A549 (cell line): ENCODE results near the gene ATP1A4. TPM values are rescaled to one million over a fixed set of nuclear protein-coding genes. Genes with fewer than 3 reads are reported as not detected.

Experiments
- ATAC-seq, 2 experiments: fragments of 200-7000 bp in 1 of 2; fragments of >200 bp in 1 of 2; cut with Nextera tagmentation in 1 of 2; cut with Tn5 transposase in 1 of 2; 3 replicates each; pipeline versions ENCODE4 v1.8.0 to v1.9.1; 2018 to 2020; ENCODE audit warnings: mild to moderate bottlenecking in 1 of 2, moderate library complexity in 1 of 2
- CTCF ChIA-PET: fragments of 300-600 bp; sonication (Branson Sonifier 250); formaldehyde crosslinking; extraction: SDS; loops from one replicate; lab custom pipeline; 2021; ENCODE audit warnings: antibody characterized with exemption, inconsistent platforms; lab: Yijun Ruan, JAX
- POLR2A ChIA-PET: fragments of 350-600 bp; formaldehyde crosslinking; extraction: SDS; loops from one replicate; lab custom pipeline; 2021; ENCODE audit warnings: antibody characterized with exemption, inconsistent platforms; lab: Yijun Ruan, JAX
- DNase-seq, 2 experiments: peaks; one replicate each; pipeline versions ENCODE4 v3.0.0 to v3.0.0-alpha.2; 2011 to 2016; ENCODE audit warnings: low read depth in 1 of 2, low spot score in 1 of 2
- FAIRE-seq: peaks from 2 replicates; lab custom pipeline; 2011; peaks lifted over from hg19 to GRCh38; lab: Jason Lieb, UNC
- H3K27ac ChIP-seq, 2 experiments: fragments of >200 bp; sonication (Bioruptor Twin); formaldehyde crosslinking; 3 replicates each; pipeline ENCODE4 v1.5.1; 2016 to 2017
- H3K4me1 ChIP-seq: fragments of >200 bp; sonication (Bioruptor Twin); formaldehyde crosslinking; 3 replicates; pipeline ENCODE4 v1.6.1; 2016
- H3K4me2 ChIP-seq: fragments of >200 bp; sonication (Bioruptor Twin); formaldehyde crosslinking; 3 replicates; pipeline ENCODE4 v1.6.1; 2016
- H3K4me3 ChIP-seq: fragments of >200 bp; sonication (Bioruptor Twin); formaldehyde crosslinking; 3 replicates; pipeline ENCODE4 v1.5.1; 2016
- H3K9me3 ChIP-seq: fragments of >200 bp; sonication (Bioruptor Twin); formaldehyde crosslinking; 3 replicates; pipeline ENCODE4 v1.6.1; 2016
- CBX2 ChIP-seq: fragments of 200-600 bp; sonication (generic); IDR thresholded peaks from 2 replicates; pipeline ENCODE4 v1.6.1; 2016; ENCODE audit warnings: low read depth, mild to moderate bottlenecking, borderline replicate concordance
- CEBPB ChIP-seq, 2 experiments: fragments of >200 bp in 1 of 2; sonication (Bioruptor Twin) in 1 of 2; formaldehyde crosslinking in 1 of 2; IDR thresholded peaks; 2 replicates each; pipeline ENCODE4 v1.6.1; 2012 to 2016
- CHD4 ChIP-seq: fragments of 200-600 bp; sonication (generic); IDR thresholded peaks from 2 replicates; pipeline ENCODE4 v1.6.1; 2016; ENCODE audit warnings: antibody characterized with exemption, mild to moderate bottlenecking, borderline replicate concordance
- EHF ChIP-seq: fragments of 250-450 bp; sonication (Bioruptor Pico); IDR thresholded peaks from 2 replicates; pipeline ENCODE4 v1.5.0; 2020; ENCODE audit warnings: mild to moderate bottlenecking
- ESRRA ChIP-seq: fragments of 150-350 bp; IDR thresholded peaks from 2 replicates; pipeline ENCODE4 v1.6.1; 2014; ENCODE audit warnings: mild to moderate bottlenecking, low read length, borderline replicate concordance
- FOSB ChIP-seq: fragments of 250-450 bp; sonication (Bioruptor Pico); IDR thresholded peaks from 2 replicates; pipeline ENCODE4 v1.5.0; 2020; ENCODE audit warnings: mild to moderate bottlenecking, moderate library complexity
- HDAC2 ChIP-seq: fragments of 200-600 bp; sonication (generic); IDR thresholded peaks from 2 replicates; pipeline ENCODE4 v1.6.1; 2016
- HOXA7 ChIP-seq: fragments of 250-450 bp; sonication (Bioruptor Pico); IDR thresholded peaks from 2 replicates; pipeline ENCODE4 v1.5.0; 2020; ENCODE audit warnings: mild to moderate bottlenecking, moderate library complexity
- HOXB13 ChIP-seq: fragments of 250-450 bp; sonication (Bioruptor Pico); IDR thresholded peaks from 2 replicates; pipeline ENCODE4 v1.5.0; 2020; ENCODE audit warnings: low read depth, mild to moderate bottlenecking, moderate library complexity
- HOXB5 ChIP-seq: fragments of 250-450 bp; sonication (Bioruptor Pico); IDR thresholded peaks from 2 replicates; pipeline ENCODE4 v1.5.0; 2020; ENCODE audit warnings: mild to moderate bottlenecking, moderate library complexity
- KDM1A ChIP-seq: fragments of 200-600 bp; sonication (generic); IDR thresholded peaks from 2 replicates; pipeline ENCODE4 v1.6.1; 2016; ENCODE audit warnings: low read depth, mild to moderate bottlenecking
- MAFK ChIP-seq: fragments of 450-650 bp; IDR thresholded peaks from 2 replicates; pipeline ENCODE4 v1.6.1; 2014; ENCODE audit not compliant: partially characterized antibody
- MYC ChIP-seq: IDR thresholded peaks from 2 replicates; pipeline ENCODE4 v1.6.1; 2012; ENCODE audit warnings: mild to moderate bottlenecking, inconsistent platforms, low read length, improper control_type of control experiment, borderline replicate concordance
- NR3C1 ChIP-seq: fragments of >200 bp; sonication (Bioruptor Twin); formaldehyde crosslinking; IDR thresholded peaks from 3 replicates; pipeline ENCODE4 v1.6.1; 2017
- POLR2A ChIP-seq: IDR thresholded peaks from 2 replicates; pipeline ENCODE4 v1.6.1; 2012; ENCODE audit warnings: mild to moderate bottlenecking, low read length
- RARB ChIP-seq: fragments of 250-450 bp; sonication (Bioruptor Pico); IDR thresholded peaks from 2 replicates; pipeline ENCODE4 v1.8.0; 2021; ENCODE audit warnings: mild to moderate bottlenecking, moderate library complexity
- RNF2 ChIP-seq: fragments of 200-600 bp; sonication (generic); IDR thresholded peaks from 2 replicates; pipeline ENCODE4 v1.6.1; 2016; ENCODE audit warnings: low read depth, mild to moderate bottlenecking, antibody characterized with exemption, moderate library complexity, borderline replicate concordance
- SMC3 ChIP-seq: fragments of >200 bp; sonication (Bioruptor Twin); formaldehyde crosslinking; IDR thresholded peaks from 3 replicates; pipeline ENCODE4 v1.6.1; 2018; ENCODE audit warnings: inconsistent platforms
- SREBF2 ChIP-seq: fragments of 450-650 bp; IDR thresholded peaks from 2 replicates; pipeline ENCODE4 v1.6.1; 2014; ENCODE audit warnings: mild to moderate bottlenecking, moderate library complexity
- ZC3H11A ChIP-seq: fragments of 450-650 bp; IDR thresholded peaks from 2 replicates; pipeline ENCODE4 v1.6.1; 2014; ENCODE audit warnings: antibody characterized with exemption, mild to moderate bottlenecking
- ZNF302 ChIP-seq: fragments of 250-450 bp; sonication (Bioruptor Pico); IDR thresholded peaks from 2 replicates; pipeline ENCODE4 v1.9.0; 2021; ENCODE audit warnings: inconsistent platforms, mild to moderate bottlenecking, moderate library complexity
- WGBS: methylation state at CpG from one replicate; pipeline ENCODE4 v1.1.6; 2017; ENCODE audit errors: missing lambda C conversion rate; 5-methylcytosine and 5-hydroxymethylcytosine counted together
- polyA plus RNA-seq, 4 experiments: library from polyadenylated mRNA; depleted of rRNA in 3 of 4; stranded (reverse); fragments of >200 nt; fragmentation: RNase III in 1 of 4; extraction: RNeasy Plus Mini Kit Qiagen cat#74134 plus additional on column Dnase treatment in 1 of 4; gene quantifications; 2 replicates in 3 of 4; 3 replicates in 1 of 4; pipeline ENCODE4 v1.2.3, GENCODE V29; 2011 to 2017
- TF ChIP-seq, protein P1 (sequence below): fragments of >200 bp; sonication (Bioruptor Twin); formaldehyde crosslinking; IDR thresholded peaks from 2 replicates; pipeline ENCODE4 v1.6.1; 2016
- TF ChIP-seq, protein P2 (sequence below): fragments of >200 bp; sonication (Bioruptor Twin); formaldehyde crosslinking; IDR thresholded peaks from 3 replicates; pipeline ENCODE4 v1.6.1; 2016
- TF ChIP-seq, protein P3 (sequence below): fragments of 250-450 bp; sonication (Bioruptor Pico); IDR thresholded peaks from 2 replicates; pipeline ENCODE4 v1.5.0; 2021; ENCODE audit warnings: mild to moderate bottlenecking, moderate library complexity, borderline replicate concordance
- TF ChIP-seq, protein P4 (sequence below): IDR thresholded peaks from 2 replicates; pipeline ENCODE4 v1.6.1; 2012; ENCODE audit warnings: low read depth, borderline replicate concordance
- TF ChIP-seq, protein P5 (sequence below): fragments of 250-450 bp; sonication (Bioruptor Pico); IDR thresholded peaks from 2 replicates; pipeline ENCODE4 v1.5.0; 2020; ENCODE audit warnings: low read depth, mild to moderate bottlenecking, moderate library complexity
- TF ChIP-seq, protein P6 (sequence below): fragments of >200 bp; sonication (Bioruptor Twin); formaldehyde crosslinking; IDR thresholded peaks from 3 replicates; pipeline ENCODE4 v1.5.1; 2016
- TF ChIP-seq, protein P7 (sequence below): IDR thresholded peaks from 2 replicates; pipeline ENCODE4 v1.6.1; 2012

Gene ATP1A4
- polyA plus RNA-seq, 2 of the 4 experiments (the other 2 are of a cell fraction), result not detected

DNA sequence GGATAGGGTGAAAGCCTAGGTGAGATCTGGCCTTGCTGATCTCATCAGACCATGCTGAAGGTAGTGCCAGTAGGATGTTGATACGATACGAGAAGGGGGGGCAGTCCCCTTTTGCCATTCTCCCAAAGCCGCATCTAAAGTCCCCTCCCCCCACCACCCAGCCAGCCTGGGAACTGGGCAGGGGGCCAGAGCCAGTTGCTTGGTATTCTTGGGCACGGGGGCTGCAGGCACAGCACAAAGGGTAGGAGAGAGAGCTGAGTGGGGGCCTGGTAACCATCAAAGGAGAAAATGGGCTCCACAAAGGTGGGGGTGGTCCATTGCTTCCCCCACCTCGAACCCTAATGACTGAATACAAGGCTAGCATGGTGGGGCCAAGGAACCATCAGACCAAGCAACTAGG lies 59.2 kb downstream of the ATP1A4 start:
- no peak for ATAC-seq
- no peak overlapping the region for H3K27ac ChIP-seq
- WGBS, result 82% methylated on average over 5 of the region's 5 CpGs
- POLR2A ChIA-PET, result no interaction called here
- FAIRE-seq, result no peak
- H3K4me3 ChIP-seq, result no peak overlapping the region
- H3K4me1 ChIP-seq, result peaks cover 35% of the 10 kb centered on the region
- H3K9me3 ChIP-seq, result no peaks in the 10 kb centered on the region
- CTCF ChIA-PET, result interaction anchor here (0.6 to 7.6 kb wide), 9 partner anchors 9 to 170 kb away, joined by 3 to 52 read pairs (median 6); no protein-coding TSS in a partner anchor
- TF ChIP-seq ZNF302 (CRISPR knock-in tag) (no peak), MYC (no peak), HOXB13 (no peak), SREBF2 (no peak), HOXB5 (CRISPR knock-in tag) (no peak), MAFK (no peak), CHD4 (no peak), NR3C1 (no peak), HDAC2 (no peak), FOSB (CRISPR knock-in tag) (no peak), RARB (CRISPR knock-in tag) (no peak), POLR2A (no peak), HOXA7 (no peak), RNF2 (no peak)
- TF ChIP-seq, protein P1, sequence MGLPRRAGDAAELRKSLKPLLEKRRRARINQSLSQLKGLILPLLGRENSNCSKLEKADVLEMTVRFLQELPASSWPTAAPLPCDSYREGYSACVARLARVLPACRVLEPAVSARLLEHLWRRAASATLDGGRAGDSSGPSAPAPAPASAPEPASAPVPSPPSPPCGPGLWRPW, result no peak
- TF ChIP-seq, protein P2, sequence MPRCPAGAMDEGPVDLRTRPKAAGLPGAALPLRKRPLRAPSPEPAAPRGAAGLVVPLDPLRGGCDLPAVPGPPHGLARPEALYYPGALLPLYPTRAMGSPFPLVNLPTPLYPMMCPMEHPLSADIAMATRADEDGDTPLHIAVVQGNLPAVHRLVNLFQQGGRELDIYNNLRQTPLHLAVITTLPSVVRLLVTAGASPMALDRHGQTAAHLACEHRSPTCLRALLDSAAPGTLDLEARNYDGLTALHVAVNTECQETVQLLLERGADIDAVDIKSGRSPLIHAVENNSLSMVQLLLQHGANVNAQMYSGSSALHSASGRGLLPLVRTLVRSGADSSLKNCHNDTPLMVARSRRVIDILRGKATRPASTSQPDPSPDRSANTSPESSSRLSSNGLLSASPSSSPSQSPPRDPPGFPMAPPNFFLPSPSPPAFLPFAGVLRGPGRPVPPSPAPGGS, result no peak
- TF ChIP-seq, protein P3, sequence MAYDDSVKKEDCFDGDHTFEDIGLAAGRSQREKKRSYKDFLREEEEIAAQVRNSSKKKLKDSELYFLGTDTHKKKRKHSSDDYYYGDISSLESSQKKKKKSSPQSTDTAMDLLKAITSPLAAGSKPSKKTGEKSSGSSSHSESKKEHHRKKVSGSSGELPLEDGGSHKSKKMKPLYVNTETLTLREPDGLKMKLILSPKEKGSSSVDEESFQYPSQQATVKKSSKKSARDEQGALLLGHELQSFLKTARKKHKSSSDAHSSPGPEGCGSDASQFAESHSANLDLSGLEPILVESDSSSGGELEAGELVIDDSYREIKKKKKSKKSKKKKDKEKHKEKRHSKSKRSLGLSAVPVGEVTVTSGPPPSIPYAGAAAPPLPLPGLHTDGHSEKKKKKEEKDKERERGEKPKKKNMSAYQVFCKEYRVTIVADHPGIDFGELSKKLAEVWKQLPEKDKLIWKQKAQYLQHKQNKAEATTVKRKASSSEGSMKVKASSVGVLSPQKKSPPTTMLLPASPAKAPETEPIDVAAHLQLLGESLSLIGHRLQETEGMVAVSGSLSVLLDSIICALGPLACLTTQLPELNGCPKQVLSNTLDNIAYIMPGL, result no peak
- TF ChIP-seq, protein P4, sequence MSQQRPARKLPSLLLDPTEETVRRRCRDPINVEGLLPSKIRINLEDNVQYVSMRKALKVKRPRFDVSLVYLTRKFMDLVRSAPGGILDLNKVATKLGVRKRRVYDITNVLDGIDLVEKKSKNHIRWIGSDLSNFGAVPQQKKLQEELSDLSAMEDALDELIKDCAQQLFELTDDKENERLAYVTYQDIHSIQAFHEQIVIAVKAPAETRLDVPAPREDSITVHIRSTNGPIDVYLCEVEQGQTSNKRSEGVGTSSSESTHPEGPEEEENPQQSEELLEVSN, result no peak
- TF ChIP-seq, protein P5, sequence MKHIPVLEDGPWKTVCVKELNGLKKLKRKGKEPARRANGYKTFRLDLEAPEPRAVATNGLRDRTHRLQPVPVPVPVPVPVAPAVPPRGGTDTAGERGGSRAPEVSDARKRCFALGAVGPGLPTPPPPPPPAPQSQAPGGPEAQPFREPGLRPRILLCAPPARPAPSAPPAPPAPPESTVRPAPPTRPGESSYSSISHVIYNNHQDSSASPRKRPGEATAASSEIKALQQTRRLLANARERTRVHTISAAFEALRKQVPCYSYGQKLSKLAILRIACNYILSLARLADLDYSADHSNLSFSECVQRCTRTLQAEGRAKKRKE (CRISPR knock-in tag), result no peak
- no peak overlapping the region for H3K4me2 ChIP-seq
- DNase-seq, result no peak

DNA sequence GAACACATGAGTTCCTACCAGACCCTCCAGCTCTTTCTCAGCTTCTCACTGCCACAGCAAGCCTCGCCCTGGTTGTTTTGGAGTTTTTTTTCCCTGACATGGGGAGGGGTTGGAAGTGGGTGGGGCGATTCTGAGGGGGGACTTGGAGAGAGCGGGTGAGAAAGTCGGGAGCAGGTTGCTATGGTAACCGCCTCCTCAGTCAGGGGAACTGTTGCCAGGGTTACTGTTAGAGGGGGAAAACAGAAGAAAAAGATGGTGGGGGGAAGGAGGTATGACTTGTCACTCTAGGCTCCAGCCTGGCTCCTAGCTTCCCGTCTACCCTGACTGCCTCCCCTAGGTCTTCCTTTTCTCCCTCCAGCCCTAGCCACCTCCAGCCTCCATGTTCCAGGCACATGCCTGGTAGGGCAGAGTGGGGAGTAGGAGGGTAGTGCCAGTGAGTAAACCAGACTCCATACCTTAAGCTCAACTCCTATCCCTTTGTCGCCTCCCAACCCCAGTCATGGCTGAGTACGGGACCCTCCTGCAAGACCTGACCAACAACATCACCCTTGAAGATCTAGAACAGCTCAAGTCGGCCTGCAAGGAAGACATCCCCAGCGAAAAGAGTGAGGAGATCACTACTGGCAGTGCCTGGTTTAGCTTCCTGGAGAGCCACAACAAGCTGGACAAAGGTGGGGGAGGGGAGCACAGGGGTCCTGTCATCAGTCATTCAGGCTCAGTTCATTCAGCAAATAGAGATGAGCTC lies 59.8 kb downstream of the ATP1A4 start:
- POLR2A ChIA-PET, result no interaction called here
- no peak overlapping the region for H3K27ac ChIP-seq
- FAIRE-seq, result no peak
- no peak for ATAC-seq
- 90% methylated on average over 10 of the region's 10 CpGs for WGBS
- H3K9me3 ChIP-seq, result no peaks in the 10 kb centered on the region
- H3K4me1 ChIP-seq, result peaks cover 32% of the 10 kb centered on the region
- no peak overlapping the region for H3K4me3 ChIP-seq
- CTCF ChIA-PET, result interaction anchor here (0.5 to 7.6 kb wide), 14 partner anchors 9 to 779 kb away, joined by 3 to 52 read pairs (median 4); no protein-coding TSS in a partner anchor
- H3K4me2 ChIP-seq, result no peak overlapping the region
- TF ChIP-seq CEBPB (IDR thresholded peaks at IDR 0.05) (no peak), MAFK (no peak), KDM1A (no peak), CBX2 (no peak), EHF (CRISPR knock-in tag) (no peak), HOXB5 (CRISPR knock-in tag) (no peak), SMC3 (no peak), MYC (no peak), ESRRA (no peak), ZC3H11A (no peak)
- TF ChIP-seq, protein P6, sequence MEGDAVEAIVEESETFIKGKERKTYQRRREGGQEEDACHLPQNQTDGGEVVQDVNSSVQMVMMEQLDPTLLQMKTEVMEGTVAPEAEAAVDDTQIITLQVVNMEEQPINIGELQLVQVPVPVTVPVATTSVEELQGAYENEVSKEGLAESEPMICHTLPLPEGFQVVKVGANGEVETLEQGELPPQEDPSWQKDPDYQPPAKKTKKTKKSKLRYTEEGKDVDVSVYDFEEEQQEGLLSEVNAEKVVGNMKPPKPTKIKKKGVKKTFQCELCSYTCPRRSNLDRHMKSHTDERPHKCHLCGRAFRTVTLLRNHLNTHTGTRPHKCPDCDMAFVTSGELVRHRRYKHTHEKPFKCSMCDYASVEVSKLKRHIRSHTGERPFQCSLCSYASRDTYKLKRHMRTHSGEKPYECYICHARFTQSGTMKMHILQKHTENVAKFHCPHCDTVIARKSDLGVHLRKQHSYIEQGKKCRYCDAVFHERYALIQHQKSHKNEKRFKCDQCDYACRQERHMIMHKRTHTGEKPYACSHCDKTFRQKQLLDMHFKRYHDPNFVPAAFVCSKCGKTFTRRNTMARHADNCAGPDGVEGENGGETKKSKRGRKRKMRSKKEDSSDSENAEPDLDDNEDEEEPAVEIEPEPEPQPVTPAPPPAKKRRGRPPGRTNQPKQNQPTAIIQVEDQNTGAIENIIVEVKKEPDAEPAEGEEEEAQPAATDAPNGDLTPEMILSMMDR, result no peak
- TF ChIP-seq, protein P7, sequence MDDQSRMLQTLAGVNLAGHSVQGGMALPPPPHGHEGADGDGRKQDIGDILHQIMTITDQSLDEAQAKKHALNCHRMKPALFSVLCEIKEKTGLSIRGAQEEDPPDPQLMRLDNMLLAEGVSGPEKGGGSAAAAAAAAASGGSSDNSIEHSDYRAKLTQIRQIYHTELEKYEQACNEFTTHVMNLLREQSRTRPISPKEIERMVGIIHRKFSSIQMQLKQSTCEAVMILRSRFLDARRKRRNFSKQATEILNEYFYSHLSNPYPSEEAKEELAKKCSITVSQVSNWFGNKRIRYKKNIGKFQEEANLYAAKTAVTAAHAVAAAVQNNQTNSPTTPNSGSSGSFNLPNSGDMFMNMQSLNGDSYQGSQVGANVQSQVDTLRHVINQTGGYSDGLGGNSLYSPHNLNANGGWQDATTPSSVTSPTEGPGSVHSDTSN, result no peak
- no peak for DNase-seq
